Central memory CD8-positive, alpha-beta T cell (primary cell): ENCODE results near the gene EOMES.

Experiments
- ATAC-seq: fragments of 150-1000 bp; cut with Tn5 transposase; replicated peaks from 2 replicates; pipeline ENCODE4 v1.10.0; 2022; ENCODE audit warnings: mild to moderate bottlenecking, moderate FRiP score, moderate number of reproducible peaks; ENCODE audit not compliant: poor library complexity, severe bottlenecking; ENCODE audit errors: extremely low read depth
- DNase-seq, 2 donors: peaks; one replicate each; pipeline ENCODE4 v3.0.0; 2021; ENCODE audit warnings: low spot score in 2 of 2
- H3K27ac Mint-ChIP-seq: one replicate; pipeline ENCODE4 v1.8.0; 2022; ENCODE audit warnings: low read depth, mild to moderate bottlenecking, moderate library complexity, mixed read lengths
- H3K27me3 Mint-ChIP-seq: one replicate; pipeline ENCODE4 v1.8.0; 2022; ENCODE audit warnings: mixed read lengths
- H3K36me3 Mint-ChIP-seq: one replicate; pipeline ENCODE4 v1.8.0; 2022; ENCODE audit warnings: mild to moderate bottlenecking, moderate library complexity, mixed read lengths; ENCODE audit not compliant: insufficient read depth
- H3K4me1 Mint-ChIP-seq: one replicate; pipeline ENCODE4 v1.8.0; 2022; ENCODE audit warnings: mixed read lengths
- H3K4me3 Mint-ChIP-seq: one replicate; pipeline ENCODE4 v1.8.0; 2022; ENCODE audit warnings: mild to moderate bottlenecking, moderate library complexity, mixed read lengths
- H3K9me3 Mint-ChIP-seq: one replicate; pipeline ENCODE4 v1.8.0; 2022; ENCODE audit warnings: mixed read lengths

The EOMES gene

GRCh38 chr3:27716309-27716708, 5.8 kb downstream of the EOMES start:
- DNase-seq (no peak), ATAC-seq (no peak)
- H3K4me1 Mint-ChIP-seq: peaks cover 74% of the 10 kb centered on the region
- H3K27ac Mint-ChIP-seq: peak overlapping the region; percentile 98
- peak overlapping the region; percentile 98 for H3K4me3 Mint-ChIP-seq
- H3K27me3 Mint-ChIP-seq: no peaks in the 10 kb centered on the region
- peaks cover 88% of the 10 kb centered on the region for H3K36me3 Mint-ChIP-seq
- no peaks in the 10 kb centered on the region for H3K9me3 Mint-ChIP-seq

DNA sequence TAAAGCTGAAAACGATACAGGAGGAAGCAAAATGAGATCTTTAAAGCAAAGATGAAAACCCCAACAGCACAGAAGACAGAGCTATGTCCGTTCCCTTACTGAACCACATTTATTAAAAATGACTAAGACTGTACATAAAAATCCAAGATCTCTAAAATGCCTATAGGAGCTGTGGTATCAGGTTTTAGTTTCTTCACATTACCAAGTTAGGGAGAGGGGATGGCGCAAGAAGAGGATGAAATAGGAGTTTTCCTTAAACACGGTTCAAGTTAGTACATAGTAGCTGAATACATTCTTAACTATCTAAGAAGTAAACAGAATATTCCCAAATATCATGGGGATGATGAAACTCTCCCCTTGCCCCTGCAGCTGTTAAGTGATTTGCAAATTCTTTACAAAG, 6.3 kb downstream of the EOMES start:
- DNase-seq: no peak
- Mint-ChIP-seq H3K4me1 (peaks cover 74% of the 10 kb centered on the region), H3K36me3 (peaks cover 83% of the 10 kb centered on the region), H3K27ac (peak overlapping the region; percentile 98), H3K4me3 (peak overlapping the region; percentile 98), H3K9me3 (no peaks in the 10 kb centered on the region), H3K27me3 (no peaks in the 10 kb centered on the region)
- ATAC-seq: no peak

DNA sequence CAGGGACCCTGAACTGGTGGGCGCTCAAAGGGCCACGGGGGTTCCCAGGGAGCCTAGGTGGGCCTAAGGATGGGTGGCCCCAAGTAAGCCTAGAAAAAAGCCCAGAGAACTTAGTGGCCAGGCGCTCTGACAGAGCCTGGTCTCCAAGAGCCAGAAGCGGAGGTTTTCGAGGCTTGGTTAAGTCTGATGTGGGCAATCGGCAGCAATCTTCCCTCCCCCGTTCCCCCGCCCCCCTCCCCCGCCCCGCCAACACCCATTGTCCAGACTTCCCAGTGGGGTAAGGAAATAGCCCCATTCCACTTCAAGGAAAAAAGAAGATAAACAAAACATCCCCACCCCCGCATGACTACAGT, 6.7 kb downstream of the EOMES start:
- ATAC-seq (no peak), DNase-seq (no peak)
- Mint-ChIP-seq H3K36me3 (peaks cover 79% of the 10 kb centered on the region), H3K4me1 (peaks cover 74% of the 10 kb centered on the region), H3K27me3 (no peaks in the 10 kb centered on the region), H3K4me3 (peak overlapping the region; percentile 98), H3K27ac (peak overlapping the region; percentile 98), H3K9me3 (no peaks in the 10 kb centered on the region)

DNA sequence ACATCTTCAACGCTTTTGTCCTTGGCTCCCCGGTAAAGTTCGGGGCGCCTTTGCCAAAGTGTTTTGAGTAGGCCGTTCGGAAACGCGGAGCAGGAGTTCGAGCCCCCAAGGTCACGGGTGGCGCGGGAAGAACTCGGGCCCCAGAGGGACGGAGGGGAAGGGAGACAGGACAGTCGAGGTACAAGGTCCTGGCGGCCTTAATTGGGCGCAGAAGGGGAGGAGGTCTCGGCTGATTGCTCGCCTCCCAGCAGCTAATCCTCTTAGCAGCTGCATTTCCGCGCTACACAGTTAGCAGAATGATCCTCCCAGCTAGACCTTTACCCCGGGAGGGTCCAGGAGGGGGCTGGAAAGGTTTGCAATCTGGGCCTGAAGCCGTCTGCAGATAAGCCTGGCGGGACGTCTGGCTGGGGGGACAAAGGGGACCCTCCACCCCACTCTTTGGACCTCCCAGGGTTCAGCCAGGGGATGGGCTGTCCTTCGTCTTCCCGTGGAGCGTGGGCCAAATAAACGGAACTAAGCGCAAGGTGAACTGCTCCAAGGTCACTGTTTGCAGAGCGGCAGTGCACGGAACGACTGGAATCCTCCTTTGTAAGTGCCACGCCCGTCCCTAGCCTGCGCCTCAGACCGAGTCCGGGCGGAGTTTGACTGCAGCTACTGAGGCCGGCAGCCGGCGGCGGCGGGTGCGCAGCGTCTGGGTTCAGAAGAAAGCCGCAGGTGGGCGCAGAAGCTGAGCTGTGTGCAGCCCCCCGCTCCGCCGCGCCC, 7.2 kb downstream of the EOMES start:
- no peak for ATAC-seq
- H3K4me3 Mint-ChIP-seq: peak overlapping the region; percentile 98
- H3K27ac Mint-ChIP-seq: peak overlapping the region; percentile 98

DNA sequence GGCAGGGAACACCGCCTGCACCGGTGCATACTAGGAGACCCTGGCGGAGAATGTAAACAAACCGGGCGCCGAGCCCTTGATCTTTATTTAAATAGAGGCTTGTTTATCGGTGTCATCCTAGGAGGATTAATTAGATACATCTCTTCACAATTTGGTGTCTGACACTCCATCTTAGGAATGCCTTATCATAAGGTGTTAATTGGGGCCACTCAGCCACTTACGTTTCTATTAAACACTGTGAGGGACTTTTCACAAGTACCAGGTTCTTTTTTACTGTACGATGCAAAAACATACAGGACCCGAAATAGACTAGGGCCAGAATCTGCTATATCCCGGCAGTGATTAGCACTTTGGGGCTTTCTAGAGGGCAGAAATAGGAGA, 8.0 kb downstream of the EOMES start:
- ATAC-seq (no peak), DNase-seq (no peak)

More for the DNA sequence above, 7.2 kb downstream of the EOMES start:
- H3K27me3 Mint-ChIP-seq: no peaks in the 10 kb centered on the region
- H3K9me3 Mint-ChIP-seq: no peaks in the 10 kb centered on the region
- no peak for DNase-seq
- H3K4me1 Mint-ChIP-seq: peaks cover 72% of the 10 kb centered on the region
- peaks cover 73% of the 10 kb centered on the region for H3K36me3 Mint-ChIP-seq

GRCh38 chr3:27713435-27714145, 8.5 kb downstream of the EOMES start:
- no peaks in the 10 kb centered on the region for H3K9me3 Mint-ChIP-seq
- H3K36me3 Mint-ChIP-seq: peaks cover 60% of the 10 kb centered on the region
- DNase-seq: no peak
- ATAC-seq: no peak
- peaks cover 59% of the 10 kb centered on the region for H3K4me1 Mint-ChIP-seq
- peak overlapping the region; percentile 98 for H3K4me3 Mint-ChIP-seq
- no peaks in the 10 kb centered on the region for H3K27me3 Mint-ChIP-seq
- H3K27ac Mint-ChIP-seq: peak overlapping the region; percentile 98

More for the DNA sequence above, 8.0 kb downstream of the EOMES start:
- H3K36me3 Mint-ChIP-seq: peaks cover 66% of the 10 kb centered on the region
- H3K9me3 Mint-ChIP-seq: no peaks in the 10 kb centered on the region
- peak overlapping the region; percentile 98 for H3K27ac Mint-ChIP-seq
- H3K27me3 Mint-ChIP-seq: no peaks in the 10 kb centered on the region
- peaks cover 65% of the 10 kb centered on the region for H3K4me1 Mint-ChIP-seq
- peak overlapping the region; percentile 98 for H3K4me3 Mint-ChIP-seq

DNA sequence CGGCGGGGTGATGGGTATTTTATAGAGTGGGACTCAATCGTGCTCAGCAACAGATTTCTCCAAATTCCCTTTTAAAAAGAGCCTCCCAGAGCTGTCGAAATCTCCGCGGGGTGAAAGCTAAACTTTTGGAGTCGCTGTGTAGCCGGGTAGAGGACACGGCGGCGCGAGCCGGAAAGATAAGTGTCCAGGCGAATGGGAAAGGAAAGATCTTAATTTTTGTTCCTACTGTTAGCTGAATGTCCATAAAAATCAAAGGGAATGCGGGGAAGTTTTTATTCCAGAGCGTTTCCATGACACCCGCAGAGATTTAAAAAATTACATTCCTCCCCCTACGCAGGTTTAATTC, 9.1 kb downstream of the EOMES start:
- H3K36me3 Mint-ChIP-seq: peaks cover 55% of the 10 kb centered on the region
- H3K27ac Mint-ChIP-seq: peak overlapping the region; percentile 98
- H3K27me3 Mint-ChIP-seq: no peaks in the 10 kb centered on the region
- no peaks in the 10 kb centered on the region for H3K9me3 Mint-ChIP-seq
- peak overlapping the region; percentile 98 for H3K4me3 Mint-ChIP-seq
- no peak for DNase-seq
- peaks cover 54% of the 10 kb centered on the region for H3K4me1 Mint-ChIP-seq
- no peak for ATAC-seq

GRCh38 chr3:27712136-27713077, 9.7 kb downstream of the EOMES start:
- no peaks in the 10 kb centered on the region for H3K9me3 Mint-ChIP-seq

GRCh38 chr3:27708250-27708649, 13.9 kb downstream of the EOMES start:
- Mint-ChIP-seq H3K36me3 (peaks cover 15% of the 10 kb centered on the region), H3K4me1 (peaks cover 9% of the 10 kb centered on the region), H3K27me3 (no peaks in the 10 kb centered on the region), H3K4me3 (no peak overlapping the region), H3K27ac (no peak overlapping the region), H3K9me3 (no peaks in the 10 kb centered on the region)
- no peak for DNase-seq
- no peak for ATAC-seq

More at GRCh38 chr3:27712136-27713077, 9.7 kb downstream of the EOMES start:
- peaks cover 49% of the 10 kb centered on the region for H3K36me3 Mint-ChIP-seq
- no peaks in the 10 kb centered on the region for H3K27me3 Mint-ChIP-seq
- ATAC-seq (peak; percentile 85), DNase-seq (peak; percentile 62 to 75)
- H3K4me1 Mint-ChIP-seq: peaks cover 48% of the 10 kb centered on the region
- H3K4me3 Mint-ChIP-seq: peak overlapping the region; percentile 98
- peak overlapping the region; percentile 98 for H3K27ac Mint-ChIP-seq

DNA sequence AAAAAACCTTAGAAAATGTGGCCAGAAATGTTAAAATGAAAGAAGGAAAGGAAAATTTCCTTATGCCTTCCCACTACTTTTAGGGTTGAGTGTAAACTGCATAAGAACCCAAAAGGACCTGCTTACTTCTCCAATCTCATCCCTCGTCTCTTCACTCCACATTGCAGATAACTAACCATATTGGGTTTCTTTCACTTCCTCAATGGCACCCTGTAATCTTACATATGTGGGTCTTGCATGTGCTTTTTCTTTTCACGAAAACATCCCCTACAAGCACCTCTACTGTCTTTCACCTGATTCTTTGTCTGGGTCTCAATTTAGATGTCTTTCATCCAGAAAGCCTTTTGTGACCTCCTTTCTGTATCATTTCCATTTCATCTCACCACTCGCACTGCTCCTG, 23.1 kb downstream of the EOMES start:
- Mint-ChIP-seq H3K9me3 (peaks cover 5% of the 10 kb centered on the region), H3K27me3 (no peaks in the 10 kb centered on the region), H3K4me1 (no peaks in the 10 kb centered on the region), H3K27ac (no peak overlapping the region), H3K36me3 (no peaks in the 10 kb centered on the region), H3K4me3 (no peak overlapping the region)
- DNase-seq: no peak
- ATAC-seq: no peak

GRCh38 chr3:27696906-27697305, 25.2 kb downstream of the EOMES start:
- no peak for DNase-seq

GRCh38 chr3:27695636-27696035, 26.5 kb downstream of the EOMES start:
- peaks cover 11% of the 10 kb centered on the region for H3K9me3 Mint-ChIP-seq
- no peak for DNase-seq
- no peak overlapping the region for H3K4me3 Mint-ChIP-seq
- no peaks in the 10 kb centered on the region for H3K27me3 Mint-ChIP-seq
- H3K27ac Mint-ChIP-seq: no peak overlapping the region
- H3K36me3 Mint-ChIP-seq: no peaks in the 10 kb centered on the region
- ATAC-seq: no peak
- no peaks in the 10 kb centered on the region for H3K4me1 Mint-ChIP-seq

More at GRCh38 chr3:27696906-27697305, 25.2 kb downstream of the EOMES start:
- H3K36me3 Mint-ChIP-seq: no peaks in the 10 kb centered on the region
- H3K9me3 Mint-ChIP-seq: peaks cover 5% of the 10 kb centered on the region
- H3K27me3 Mint-ChIP-seq: no peaks in the 10 kb centered on the region
- H3K27ac Mint-ChIP-seq: no peak overlapping the region
- H3K4me1 Mint-ChIP-seq: no peaks in the 10 kb centered on the region
- no peak for ATAC-seq
- H3K4me3 Mint-ChIP-seq: no peak overlapping the region
